ENCODE data around the gene TMEM30B. TPM values are rescaled to one million over a fixed set of nuclear protein-coding genes. Genes with fewer than 3 reads are reported as not detected.

Gene TMEM30B
- total and polyA plus RNA-seq, 2 of the 8 experiments (the other 6 are each of a cell fraction or from before 2014, with no cell fraction given): 11.2 to 18.7 TPM

- Histone ChIP-seq H3K18ac (ENCODE audit: extremely low read depth, low read length) (no peak overlapping the region), H2AK5ac (ENCODE audit: low read depth, low read length) (no peak overlapping the region), H3K9me3 (ENCODE audit: insufficient read depth in 2 of 2, low read depth in 1 of 2, low read length in 1 of 2) (no peaks in the 10 kb centered on the region), H3K23me2 (ENCODE audit: low read depth, low read length) (peaks cover 10% of the 10 kb centered on the region; the same call in 1 of the 2 replicates), H4K8ac (ENCODE audit: extremely low read depth, insufficient read depth, low read length) (no peak overlapping the region), H4K5ac (ENCODE audit: insufficient read length, low read depth, low read length) (no peak overlapping the region), H3K23ac (ENCODE audit: insufficient read length) (no peak overlapping the region), H3K9ac (replicated peaks in 1 of 4; ENCODE audit: extremely low read depth in 1 of 4, low read depth in 3 of 4, low read length in 3 of 4) (no peak overlapping the region), H3K79me1 (ENCODE audit: low read depth, low read length) (no peaks in the 10 kb centered on the region), H3K4me2 (ENCODE audit: insufficient read depth in 1 of 2, low read depth in 2 of 2, low read length in 2 of 2) (peak overlapping the region in 1 of 2 experiments; percentile 81; a peak in 1 of 4 replicates), H2BK120ac (replicated peaks; ENCODE audit: low read depth, low read length) (no peak overlapping the region), H3K4ac (replicated peaks; ENCODE audit: insufficient read length, low read depth, low read length) (no peak overlapping the region), H2BK12ac (ENCODE audit: low read depth, low read length) (no peak overlapping the region), H3K36me3 (ENCODE audit: control insufficient read depth in 2 of 4, insufficient read depth in 4 of 4, low read length in 3 of 4) (no peaks in the 10 kb centered on the region), H3K56ac (replicated peaks; ENCODE audit: insufficient read length, low read depth, low read length) (no peak overlapping the region), H3K14ac (ENCODE audit: insufficient read length) (no peak overlapping the region), H4K91ac (replicated peaks; ENCODE audit: insufficient read length, low read length) (no peak overlapping the region), H4K20me1 (replicated peaks in 1 of 2; ENCODE audit: control insufficient read depth in 1 of 2, insufficient read depth in 2 of 2, low read length in 2 of 2) (peaks cover 2 to 5% of the 10 kb centered on the region in 2 experiments), H2AFZ (ENCODE audit: low read length) (no peak overlapping the region), H3K79me2 (ENCODE audit: control insufficient read depth in 1 of 2, insufficient read depth in 2 of 2, low read length in 2 of 2) (no peaks in the 10 kb centered on the region), H2BK5ac (ENCODE audit: low read depth, low read length) (no peak overlapping the region), H3K4me1 (replicated peaks in 1 of 4; ENCODE audit: control insufficient read depth in 3 of 4, insufficient read depth in 4 of 4, low read length in 3 of 4) (peaks cover 0 to 4% (median 1%) of the 10 kb centered on the region in 4 experiments; a peak in 3 of 7 replicates), H2BK20ac (ENCODE audit: low read length) (no peak overlapping the region), H3K27ac (ENCODE audit: low read depth, low read length) (no peak overlapping the region), H2BK15ac (ENCODE audit: low read length) (no peak overlapping the region), H3K27me3 (replicated peaks in 1 of 4; ENCODE audit: control insufficient read depth in 3 of 4, extremely low read depth in 1 of 4, insufficient read depth in 3 of 4, low read length in 3 of 4) (peaks cover 11 to 22% (median 19%) of the 10 kb centered on the region in 4 experiments; a peak in 6 of 7 replicates), H3K4me3 (ENCODE audit: extremely low read depth in 1 of 4, insufficient read depth in 2 of 4, low read depth in 3 of 4, low read length in 4 of 4) (no peak overlapping the region)
- POLR2A ChIA-PET (ENCODE audit: partially characterized antibody): no interaction called here
- TF ChIP-seq EGR1 (IDR thresholded peaks at IDR 0.05; ENCODE audit: borderline replicate concordance, low read depth, low read length) (no peak), RXRA (IDR thresholded peaks at IDR 0.05; ENCODE audit: insufficient read depth, low read depth, low read length) (no peak), CBX5 (IDR thresholded peaks at IDR 0.05; ENCODE audit: low read depth, low read length) (no peak), ASH2L (IDR thresholded peaks at IDR 0.05; ENCODE audit: low read length) (no peak), HDAC6 (IDR thresholded peaks at IDR 0.05; ENCODE audit: low read depth, low read length) (no peak), CREB1 (IDR thresholded peaks at IDR 0.05) (no peak), BRCA1 (IDR thresholded peaks at IDR 0.05; ENCODE audit: low read depth, low read length) (no peak), TAF7 (optimal IDR thresholded peaks at IDR 0.05; ENCODE audit: borderline replicate concordance, low read depth, low read length) (no peak), SUZ12 (IDR thresholded peaks at IDR 0.05; ENCODE audit: low read length) (no peak)
- TF ChIP-seq, protein P1, sequence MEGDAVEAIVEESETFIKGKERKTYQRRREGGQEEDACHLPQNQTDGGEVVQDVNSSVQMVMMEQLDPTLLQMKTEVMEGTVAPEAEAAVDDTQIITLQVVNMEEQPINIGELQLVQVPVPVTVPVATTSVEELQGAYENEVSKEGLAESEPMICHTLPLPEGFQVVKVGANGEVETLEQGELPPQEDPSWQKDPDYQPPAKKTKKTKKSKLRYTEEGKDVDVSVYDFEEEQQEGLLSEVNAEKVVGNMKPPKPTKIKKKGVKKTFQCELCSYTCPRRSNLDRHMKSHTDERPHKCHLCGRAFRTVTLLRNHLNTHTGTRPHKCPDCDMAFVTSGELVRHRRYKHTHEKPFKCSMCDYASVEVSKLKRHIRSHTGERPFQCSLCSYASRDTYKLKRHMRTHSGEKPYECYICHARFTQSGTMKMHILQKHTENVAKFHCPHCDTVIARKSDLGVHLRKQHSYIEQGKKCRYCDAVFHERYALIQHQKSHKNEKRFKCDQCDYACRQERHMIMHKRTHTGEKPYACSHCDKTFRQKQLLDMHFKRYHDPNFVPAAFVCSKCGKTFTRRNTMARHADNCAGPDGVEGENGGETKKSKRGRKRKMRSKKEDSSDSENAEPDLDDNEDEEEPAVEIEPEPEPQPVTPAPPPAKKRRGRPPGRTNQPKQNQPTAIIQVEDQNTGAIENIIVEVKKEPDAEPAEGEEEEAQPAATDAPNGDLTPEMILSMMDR (IDR thresholded peaks at IDR 0.05; ENCODE audit: control extremely low read depth in 1 of 3, insufficient read depth in 1 of 3, low read depth in 1 of 3, low read length in 3 of 3): no peak
- no peak for DNase-seq (ENCODE audit: low read depth in 1 of 2, low spot score in 2 of 2)
- CTCF ChIA-PET (ENCODE audit: partially characterized antibody): interaction anchor here (0.6 to 2.2 kb wide), 5 partner anchors 9 to 186 kb away, joined by 3 to 20 read pairs (median 4); no protein-coding TSS in a partner anchor
- no peak for FAIRE-seq
- WGBS, 2 experiments (ENCODE audit: extremely low coverage in 1 of 2, insufficient coverage in 1 of 2, insufficient read length in 1 of 2, insufficient replicate concordance in 2 of 2, low coverage in 1 of 2, low lambda C conversion rate in 2 of 2, missing lambda C conversion rate in 1 of 2): 81% methylated on average over 5 of the region's 5 CpGs; no CpG with 5 or more reads in 1 of the 2 experiments
These were observed 2.1 kb downstream of the TMEM30B start for GRCh38 chr14:61279082-61279481.

Measured in H1 (cell line).